Suprapubic skin (tissue), 4 donors: ENCODE measurements around the gene GAL3ST2.

Source experiments
- CTCF ChIP-seq, 2 donors: fragments of 200-600 bp in 1 of 2; fragments of 450-650 bp in 1 of 2; sonication (generic) in 1 of 2; IDR thresholded peaks; one replicate each; pipeline ENCODE4 v1.5.1; 2016 to 2019; ENCODE audit warnings: antibody characterized with exemption in 2 of 2, mild to moderate bottlenecking in 1 of 2, moderate library complexity in 1 of 2
- POLR2A ChIP-seq, 2 donors: fragments of 450-650 bp; IDR thresholded peaks; one replicate each; pipeline ENCODE4 v1.6.1; 2017; ENCODE audit warnings: antibody characterized with exemption in 2 of 2, mild to moderate bottlenecking in 2 of 2, moderate library complexity in 2 of 2
- POLR2AphosphoS5 ChIP-seq, 3 donors: sonication (generic); formaldehyde crosslinking; IDR thresholded peaks; one replicate each; pipeline ENCODE4 v1.6.1; 2017; ENCODE audit warnings: antibody characterized with exemption in 3 of 3

GRCh38 chr2:241751152-241751551, 25.5 kb upstream of the GAL3ST2 start:
- TF ChIP-seq CTCF (IDR thresholded peaks at IDR 0.05) (no peak), POLR2AphosphoS5 (IDR thresholded peaks at IDR 0.05) (no peak), POLR2A (IDR thresholded peaks at IDR 0.05) (no peak)
